Body of pancreas (tissue), 4 donors: Measurements from ENCODE around the gene RGS12. TPM values are rescaled to one million over a fixed set of nuclear protein-coding genes. Genes with fewer than 3 reads are reported as not detected.

Experiments
- ATAC-seq: fragments of 150-250 bp; one replicate; pipeline ENCODE4 v1.9.1; 2016
- DNase-seq, 4 donors: peaks; one replicate each; pipeline ENCODE4 v3.0.0-alpha.2; 2019
- H3K27ac ChIP-seq, 4 donors: fragments of 200-600 bp; sonication (generic); 1 replicate in 3 of 4; 2 replicates in 1 of 4; pipeline versions ENCODE4 v1.5.1 to v1.6.1; 2016 to 2019; ENCODE audit warnings: mild to moderate bottlenecking in 1 of 4, mixed read lengths in 1 of 4, moderate library complexity in 1 of 4
- H3K27me3 ChIP-seq, 2 donors: fragments of 200-600 bp; sonication (generic); one replicate each; pipeline ENCODE4 v1.6.0; 2016; ENCODE audit warnings: mild to moderate bottlenecking in 1 of 2
- H3K36me3 ChIP-seq, 2 donors: fragments of 200-600 bp; sonication (generic); replicated peaks in 1 of 2; 2 replicates each; pipeline ENCODE4 v1.5.1; 2016; ENCODE audit warnings: low read depth in 2 of 2; ENCODE audit not compliant: insufficient read depth in 1 of 2
- H3K4me1 ChIP-seq: fragments of 200-600 bp; sonication (generic); one replicate; pipeline ENCODE4 v1.6.0; 2016
- H3K4me3 ChIP-seq, 2 donors: fragments of 200-600 bp; sonication (generic); 1 replicate in 1 of 2; 2 replicates in 1 of 2; pipeline ENCODE4 v1.5.1; 2016 to 2019
- H3K9me3 ChIP-seq, 3 donors: fragments of 200-600 bp; sonication (generic); 1 replicate in 2 of 3; 2 replicates in 1 of 3; pipeline ENCODE4 v1.5.1; 2016
- CTCF ChIP-seq, 7 experiments: fragments of 450-650 bp in 4 of 7; fragments of 200-600 bp in 3 of 7; sonication (generic) in 3 of 7; IDR thresholded peaks; one replicate each; pipeline ENCODE4 v1.5.1; 2016 to 2019; ENCODE audit warnings: antibody characterized with exemption in 7 of 7
- POLR2A ChIP-seq, 3 donors: fragments of 450-650 bp; IDR thresholded peaks; one replicate each; pipeline ENCODE4 v1.6.1; 2016; ENCODE audit warnings: antibody characterized with exemption in 3 of 3, mild to moderate bottlenecking in 2 of 3
- WGBS, 2 donors: methylation state at CpG; one replicate each; pipeline ENCODE4 v1.1.5; 2017; 5-methylcytosine and 5-hydroxymethylcytosine counted together
- intact Hi-C: fragments of 100-400 bp; cut with DNase I; formaldehyde crosslinking; loops from one replicate; pipeline ENCODE4 v1.15.1; 2023
- total RNA-seq, 2 donors: library from RNA; depleted of rRNA; stranded (reverse); fragments of >200 nt; gene quantifications; one replicate each; pipeline ENCODE4 v1.1.0, GENCODE V29; 2016

Gene RGS12
- total RNA-seq, 2 donors from 2014 or later: 9.1 to 12.5 TPM

- ATAC-seq (no peak), DNase-seq (peak in 1 of 4 donors; percentile 55)
- no peaks in the 10 kb centered on the region for H3K27me3 ChIP-seq
- no peak overlapping the region for H3K4me3 ChIP-seq
- no peak overlapping the region for H3K27ac ChIP-seq
- peaks cover under 1% of the 10 kb centered on the region for H3K4me1 ChIP-seq
- 64 to 74% methylated on average over 16 to 38 of the region's 38 CpGs for WGBS, 2 donors
- no peaks in the 10 kb centered on the region for H3K36me3 ChIP-seq
- TF ChIP-seq POLR2A (IDR thresholded peaks at IDR 0.05) (no peak), CTCF (IDR thresholded peaks at IDR 0.05) (no peak)
- H3K9me3 ChIP-seq: no peaks in the 10 kb centered on the region
- intact Hi-C loops: no loop called here
These were observed 7.1 kb upstream of the RGS12 start for GRCh38 chr4:3285558-3286334.

GRCh38 chr4:3286335-3287175, 6.3 kb upstream of the RGS12 start:
- ATAC-seq: no peak
- intact Hi-C loops: no loop called here

GRCh38 chr4:3287271-3287971, 5.4 kb upstream of the RGS12 start:
- Histone ChIP-seq H3K4me3 (no peak overlapping the region), H3K27me3 (no peaks in the 10 kb centered on the region), H3K9me3 (no peaks in the 10 kb centered on the region), H3K4me1 (peaks cover 12% of the 10 kb centered on the region), H3K36me3 (no peaks in the 10 kb centered on the region), H3K27ac (no peak overlapping the region)
- TF ChIP-seq POLR2A (IDR thresholded peaks at IDR 0.05) (no peak), CTCF (IDR thresholded peaks at IDR 0.05) (no peak)
- no peak for ATAC-seq
- no peak for DNase-seq
- intact Hi-C loops: no loop called here
- 55 to 64% methylated on average over 14 of the region's 14 CpGs for WGBS, 2 donors

More at GRCh38 chr4:3286335-3287175, 6.3 kb upstream of the RGS12 start:
- H3K36me3 ChIP-seq: no peaks in the 10 kb centered on the region
- no peak for TF ChIP-seq POLR2A (IDR thresholded peaks at IDR 0.05)
- no peak for TF ChIP-seq CTCF (IDR thresholded peaks at IDR 0.05)
- no peaks in the 10 kb centered on the region for H3K9me3 ChIP-seq
- H3K27me3 ChIP-seq: no peaks in the 10 kb centered on the region
- DNase-seq: no peak
- 69 to 71% methylated on average over 20 to 32 of the region's 32 CpGs for WGBS, 2 donors
- H3K27ac ChIP-seq: no peak overlapping the region
- H3K4me3 ChIP-seq: no peak overlapping the region
- peaks cover 8% of the 10 kb centered on the region for H3K4me1 ChIP-seq

GRCh38 chr4:3287972-3288570, 4.8 kb upstream of the RGS12 start:
- Histone ChIP-seq H3K9me3 (no peaks in the 10 kb centered on the region), H3K4me3 (no peak overlapping the region), H3K36me3 (no peaks in the 10 kb centered on the region), H3K4me1 (peaks cover 12% of the 10 kb centered on the region), H3K27me3 (no peaks in the 10 kb centered on the region), H3K27ac (no peak overlapping the region)
- TF ChIP-seq POLR2A (IDR thresholded peaks at IDR 0.05): no peak
- no peak for TF ChIP-seq CTCF (IDR thresholded peaks at IDR 0.05)
- WGBS, 2 donors: 73 to 85% methylated on average over 11 to 24 of the region's 24 CpGs
- intact Hi-C loops: no loop called here
- DNase-seq (no peak), ATAC-seq (no peak)
